GM18508 (cell line): ENCODE measurements around the gene ZBP1.
A peak's percentile ranks its signal among the peaks of the same experiment; 100 is the strongest.

ENCODE experiments used
- ATAC-seq: cut with Tn5 transposase; IDR thresholded peaks from one replicate; pipeline ENCODE4 v1.9.1; 2021; ENCODE audit warnings: moderate number of reproducible peaks; ENCODE audit not compliant: insufficient read depth, unreplicated experiment

Gene ZBP1

DNA sequence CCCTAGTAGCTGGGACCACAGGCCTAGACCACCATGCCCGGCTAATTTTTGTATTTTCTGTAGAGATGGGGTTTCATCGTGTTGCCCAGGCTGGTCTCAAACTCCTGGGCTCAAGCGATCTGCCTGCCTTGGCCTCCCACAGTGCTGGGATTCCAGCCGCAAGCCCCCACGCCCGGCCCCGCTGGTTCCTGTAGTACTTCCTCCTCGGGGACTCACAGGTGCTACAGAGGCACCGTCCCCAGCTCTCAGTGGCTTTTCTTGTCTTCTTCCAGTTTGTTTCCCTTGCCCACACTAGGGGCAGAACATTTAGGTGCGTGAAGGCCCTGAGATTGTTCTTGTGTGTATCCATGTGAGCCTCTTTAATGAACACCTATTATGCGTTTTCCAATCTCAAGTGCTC lies 773 bp upstream of the ZBP1 start:
- no peak for ATAC-seq

DNA sequence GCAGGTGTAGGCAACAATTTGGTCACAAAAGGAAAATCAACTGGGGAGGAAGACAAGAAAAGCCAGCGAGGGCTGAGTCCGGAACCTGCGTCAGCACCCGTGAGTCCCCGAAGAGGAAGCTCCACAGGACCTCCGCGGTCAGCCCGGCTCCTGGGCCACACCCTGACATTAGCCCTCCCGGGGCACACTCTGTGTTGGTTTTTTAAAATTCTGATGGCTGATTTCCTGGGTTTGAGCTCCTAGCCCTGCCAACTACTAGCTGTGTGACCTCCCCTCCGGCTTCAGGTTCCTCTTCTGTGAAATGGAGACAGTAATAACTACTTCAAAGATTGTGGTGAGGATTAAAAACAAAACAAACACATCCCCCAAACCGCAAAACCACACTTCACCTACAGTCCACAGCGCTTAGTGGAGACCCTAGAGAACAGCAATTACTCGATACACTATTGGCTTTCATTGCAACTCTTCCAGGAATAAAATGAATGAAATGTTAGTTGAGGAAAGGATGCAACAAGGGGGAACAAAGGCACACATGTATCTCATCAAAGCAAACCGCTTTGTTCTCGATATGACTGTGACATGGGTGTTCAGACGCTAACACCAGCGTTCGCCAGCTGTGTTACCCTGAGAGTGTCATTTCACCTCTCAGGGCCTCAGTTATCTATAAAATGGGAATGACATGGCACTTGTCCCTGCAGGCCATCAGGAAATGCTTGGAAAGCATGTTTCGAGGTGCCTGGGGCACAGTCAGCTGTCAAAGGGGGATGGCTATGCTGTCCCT lies 985 bp downstream of the ZBP1 start:
- ATAC-seq: peak; percentile 35

DNA sequence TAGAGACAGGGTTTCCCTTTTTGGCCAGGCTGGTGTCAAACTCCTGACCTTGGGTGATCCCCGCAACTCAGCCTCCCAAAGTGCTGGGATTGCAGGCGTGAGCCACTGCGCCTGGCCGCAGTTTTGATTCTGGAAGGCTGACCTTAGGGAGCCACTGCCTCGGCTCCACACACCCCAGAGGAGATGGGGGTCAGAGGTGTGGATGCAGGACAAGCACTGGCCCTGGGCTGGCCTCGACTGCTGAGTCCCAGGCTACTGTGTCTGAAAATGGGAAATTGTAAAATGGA lies 1.5 kb downstream of the ZBP1 start:
- no peak for ATAC-seq

DNA sequence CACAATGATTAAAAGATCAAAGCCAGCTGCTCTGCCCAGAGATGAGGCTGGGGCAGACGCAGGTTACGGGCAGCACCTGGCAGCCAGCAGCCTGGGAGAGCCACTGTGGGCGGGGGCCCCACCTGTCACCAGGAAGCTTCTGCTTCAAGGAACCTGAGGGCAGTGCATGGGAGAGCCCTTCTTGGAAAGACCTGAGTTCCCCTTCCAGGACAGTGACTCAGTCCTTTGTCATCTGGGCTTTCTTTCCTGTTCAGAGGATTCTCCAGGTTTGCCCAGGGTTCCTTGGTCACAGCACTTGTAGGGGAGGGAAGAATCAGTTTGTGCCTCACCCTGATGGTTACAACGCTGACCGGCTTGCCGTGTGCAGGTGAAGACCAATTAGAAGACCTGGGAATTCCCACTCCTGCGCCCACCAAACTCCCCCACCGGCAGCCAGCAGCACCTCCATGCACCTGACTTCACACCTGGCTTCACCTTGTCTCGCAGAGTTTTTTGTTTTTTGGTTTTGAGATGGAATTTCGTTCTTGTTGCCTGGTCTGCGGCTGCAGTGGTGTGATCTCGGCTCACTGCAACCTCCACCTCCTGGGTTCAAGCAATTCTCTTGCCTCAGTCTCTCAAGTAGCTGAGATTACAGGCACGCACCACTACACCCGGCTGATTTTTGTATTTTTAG lies 2.0 kb downstream of the ZBP1 start:
- no peak for ATAC-seq

DNA sequence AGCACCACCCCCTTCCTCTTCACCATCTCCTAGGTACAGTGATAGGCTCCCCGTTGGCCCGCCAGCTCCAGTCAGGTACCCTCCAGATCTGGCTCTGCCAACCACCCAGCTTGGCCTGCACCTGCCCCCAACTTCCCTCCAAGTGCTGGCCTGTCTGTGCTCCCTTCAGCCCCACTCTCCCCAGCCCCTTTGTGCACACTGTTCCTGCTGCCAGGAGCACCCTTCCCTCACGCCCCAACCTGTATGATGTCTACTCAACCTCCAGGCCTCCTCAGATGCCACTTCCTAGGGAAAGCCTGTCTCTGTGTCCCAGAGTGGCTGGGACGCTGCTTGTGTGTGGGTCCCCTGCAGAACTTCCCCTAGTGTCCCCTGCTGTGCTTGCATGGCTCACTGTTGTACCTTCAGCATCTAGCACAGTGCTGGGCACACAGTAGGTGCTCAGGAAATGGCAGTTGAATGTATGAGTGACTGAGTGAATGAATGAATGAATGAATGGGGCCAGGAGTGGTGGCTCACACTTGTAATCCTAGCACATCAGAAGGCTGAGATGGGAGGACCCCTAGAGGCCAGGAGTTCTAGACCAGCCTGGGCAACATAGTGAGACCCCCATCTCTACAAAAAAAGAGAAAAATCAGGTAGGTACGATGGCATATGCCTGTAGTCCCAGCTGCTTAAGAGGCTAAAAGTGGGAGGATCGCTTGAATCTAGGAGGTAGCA lies 3.0 kb downstream of the ZBP1 start:
- ATAC-seq: no peak

DNA sequence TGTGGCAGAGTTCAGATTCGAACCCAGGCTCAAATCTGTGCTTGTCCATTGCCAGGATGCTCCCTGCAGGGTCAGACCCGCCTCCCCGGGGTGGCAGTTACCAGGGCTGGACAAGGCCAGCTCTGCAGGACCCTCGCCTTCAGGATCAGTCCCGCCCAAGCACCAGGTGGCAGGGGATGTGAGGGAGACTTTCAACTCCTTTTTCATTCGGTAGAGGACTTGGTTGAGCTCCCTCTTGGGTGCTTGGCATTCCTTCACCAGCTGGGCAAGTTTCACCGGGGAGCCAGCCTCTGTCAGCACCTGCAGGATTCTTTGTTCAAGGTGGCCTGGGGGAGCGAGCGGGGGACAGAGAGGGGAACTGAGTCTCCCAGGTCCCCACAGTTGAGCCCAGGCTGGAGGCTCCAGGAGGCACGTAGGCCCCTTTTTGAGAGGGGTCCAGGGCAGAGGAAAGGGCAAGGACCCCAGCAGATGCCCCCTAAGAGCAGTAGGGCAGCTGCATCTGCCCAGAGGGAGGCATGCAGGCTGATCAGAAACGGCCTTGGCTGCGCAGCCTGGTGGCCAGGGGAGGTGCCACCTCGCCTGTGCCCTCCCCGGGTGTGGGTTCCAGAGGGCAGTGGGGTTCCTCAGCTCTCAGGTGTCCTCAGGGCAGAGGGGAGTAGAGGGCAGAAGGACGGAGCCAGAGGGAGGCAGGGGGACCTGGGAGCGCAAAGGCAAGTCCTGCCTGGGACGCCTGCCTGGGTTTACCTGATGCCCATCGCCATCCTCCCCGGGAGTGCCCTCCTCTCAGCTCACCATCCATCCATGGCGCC lies 3.9 kb downstream of the ZBP1 start:
- ATAC-seq: no peak

DNA sequence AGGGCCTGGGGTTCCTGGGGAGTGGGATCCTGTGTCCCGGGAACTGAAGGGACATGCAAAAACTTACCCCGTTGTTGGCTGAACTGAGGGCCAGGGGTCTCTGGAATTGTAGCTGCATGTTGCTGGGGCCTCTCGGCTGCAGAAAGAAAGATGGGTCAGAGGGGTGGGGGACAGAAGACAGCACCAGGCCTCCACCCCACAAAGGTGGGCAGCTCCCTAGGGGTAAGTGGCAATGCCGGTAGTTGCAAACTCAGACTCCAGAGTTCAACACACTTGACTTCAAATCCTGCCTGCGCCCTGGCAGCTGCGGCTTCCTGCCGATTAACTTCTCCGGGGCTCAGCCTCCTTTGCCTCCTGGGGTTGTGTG lies 4.8 kb downstream of the ZBP1 start:
- no peak for ATAC-seq

DNA sequence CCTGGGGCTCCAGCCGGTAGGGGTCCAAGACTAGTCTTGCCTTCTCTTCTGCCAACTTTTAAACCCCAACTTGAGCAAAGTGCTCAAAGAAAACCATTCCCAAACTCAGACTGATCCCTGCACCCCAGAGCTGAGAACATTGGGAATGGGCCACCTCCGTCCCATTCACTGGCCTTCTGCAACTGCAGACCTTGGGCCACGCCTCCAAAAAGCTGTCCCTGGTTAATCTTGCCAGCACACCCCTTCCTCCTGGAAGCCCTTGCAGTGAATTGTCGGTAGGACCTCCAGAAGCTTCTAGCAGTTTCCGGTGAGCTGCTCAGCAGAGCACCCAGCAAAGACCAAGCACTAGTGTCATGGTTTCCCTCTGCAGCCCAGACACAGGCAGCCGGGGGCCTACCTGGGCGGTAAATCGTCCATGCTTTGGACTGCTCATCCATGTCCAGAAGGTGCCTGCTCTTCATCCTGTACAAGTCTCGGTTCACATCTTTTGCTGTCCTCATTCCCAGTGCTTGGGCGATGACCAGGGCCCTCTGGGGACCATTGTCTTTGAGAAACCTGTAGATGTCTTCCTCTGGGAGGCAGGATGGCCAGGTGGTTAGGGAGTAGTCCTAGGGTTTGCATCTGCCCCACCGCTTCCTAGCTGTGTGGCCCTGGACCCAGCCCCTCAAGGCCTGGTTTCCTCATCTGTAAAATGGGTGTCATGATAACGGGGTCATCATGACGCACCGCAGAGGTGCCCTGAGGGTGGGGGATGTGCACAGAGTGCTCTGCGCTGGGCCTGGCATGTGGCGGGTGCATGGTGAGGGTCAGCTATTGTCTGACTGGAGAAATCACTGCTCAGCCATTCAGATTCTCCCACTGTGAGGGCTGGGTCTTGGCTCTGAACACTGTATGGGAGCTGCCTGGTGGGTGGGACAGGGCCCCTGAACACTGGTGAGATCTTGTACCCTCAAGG lies 5.5 kb downstream of the ZBP1 start:
- ATAC-seq: no peak

DNA sequence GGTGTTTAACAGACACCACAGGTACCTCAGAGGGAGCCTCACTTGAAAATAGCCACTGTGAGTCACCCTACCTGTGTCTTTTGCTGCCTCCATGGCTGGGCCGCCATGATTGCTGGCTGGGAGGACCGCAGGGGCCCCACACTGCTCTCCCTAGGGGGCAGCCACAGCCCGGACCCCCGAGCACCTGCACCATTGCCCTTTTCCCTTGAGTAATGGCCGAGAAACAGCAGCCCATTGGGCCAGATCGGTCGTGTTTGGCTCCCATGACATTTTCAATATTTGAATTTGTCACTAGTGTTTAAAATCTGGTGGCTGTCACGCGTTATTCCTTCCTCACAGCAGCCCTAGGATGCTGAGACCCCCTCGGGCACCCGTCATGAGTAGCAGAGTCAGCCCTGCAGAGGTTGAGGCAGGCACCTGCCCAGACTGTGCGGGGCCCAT lies 6.7 kb downstream of the ZBP1 start:
- ATAC-seq: no peak

DNA sequence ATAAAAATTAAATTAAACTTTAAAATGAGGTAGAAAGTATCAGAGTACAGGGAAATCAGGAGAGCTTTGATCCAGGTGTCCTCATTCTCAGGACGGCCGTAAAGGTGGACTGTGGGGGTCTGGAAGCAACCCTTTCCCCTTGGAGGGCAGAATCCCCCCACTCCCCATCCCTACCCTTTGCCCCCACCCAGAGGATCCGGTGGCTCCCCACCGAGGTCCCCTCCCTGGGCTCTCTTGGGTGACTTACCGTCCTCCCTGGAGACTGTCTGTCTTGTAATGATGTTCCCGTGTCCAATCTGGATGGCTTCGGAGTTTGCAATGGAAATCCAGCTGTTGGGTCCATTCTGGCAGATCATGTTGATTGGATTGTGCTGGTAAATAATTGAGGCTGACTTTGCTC lies 7.3 kb downstream of the ZBP1 start:
- ATAC-seq: no peak

DNA sequence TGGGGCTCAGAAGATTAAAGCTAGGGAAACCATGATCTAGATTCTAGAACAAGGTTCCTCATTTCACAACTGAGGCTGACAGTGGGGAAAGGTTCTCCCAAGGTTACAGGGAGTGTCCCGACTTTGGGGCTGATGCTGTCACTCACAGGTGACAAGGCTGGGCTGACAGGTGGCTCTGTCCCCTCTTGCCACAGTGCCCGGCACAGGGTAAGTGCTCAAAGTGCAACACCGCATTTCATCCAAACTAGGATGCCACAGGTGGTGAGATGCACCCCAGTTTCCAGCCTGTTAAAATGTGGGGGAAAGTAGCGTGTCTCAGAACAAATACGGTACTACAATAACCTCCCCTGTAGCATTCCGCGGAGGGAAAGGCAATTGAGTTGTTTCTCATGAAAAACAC lies 7.8 kb downstream of the ZBP1 start:
- no peak for ATAC-seq

DNA sequence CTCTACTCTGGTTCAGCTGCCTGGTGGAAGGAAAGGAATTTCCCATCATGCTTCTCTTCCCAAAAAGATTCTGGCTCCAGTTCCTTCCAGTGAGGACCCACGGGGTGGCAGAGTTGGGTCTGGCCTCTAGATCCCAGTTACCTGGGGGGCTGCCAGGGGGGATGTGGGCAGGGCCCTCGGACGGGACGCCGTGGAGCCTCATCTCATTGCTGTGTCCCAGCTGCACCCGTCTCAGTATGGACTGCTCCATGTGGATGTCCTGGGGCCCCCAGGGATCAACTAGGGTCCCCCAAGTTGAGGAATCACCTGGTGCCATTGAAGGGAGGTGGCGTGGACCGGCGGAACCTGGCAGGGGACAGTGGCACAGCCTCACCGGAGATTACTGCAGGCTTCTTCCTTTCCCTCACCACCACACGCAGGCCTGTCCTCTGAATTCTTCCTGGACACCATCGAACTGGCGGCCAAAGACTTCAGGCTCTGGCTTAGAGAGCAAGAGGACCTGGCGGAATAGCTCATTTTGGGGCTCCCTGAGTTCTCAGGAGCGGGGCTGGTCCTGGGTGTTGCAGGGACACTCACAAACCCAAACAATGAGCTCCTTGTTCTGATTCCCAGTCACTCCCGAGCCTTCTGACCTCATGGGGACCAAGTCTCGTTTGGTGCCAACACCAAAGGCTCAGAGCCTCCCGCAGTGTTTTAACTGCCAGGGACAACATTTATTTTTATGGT lies 8.5 kb downstream of the ZBP1 start:
- ATAC-seq: no peak

DNA sequence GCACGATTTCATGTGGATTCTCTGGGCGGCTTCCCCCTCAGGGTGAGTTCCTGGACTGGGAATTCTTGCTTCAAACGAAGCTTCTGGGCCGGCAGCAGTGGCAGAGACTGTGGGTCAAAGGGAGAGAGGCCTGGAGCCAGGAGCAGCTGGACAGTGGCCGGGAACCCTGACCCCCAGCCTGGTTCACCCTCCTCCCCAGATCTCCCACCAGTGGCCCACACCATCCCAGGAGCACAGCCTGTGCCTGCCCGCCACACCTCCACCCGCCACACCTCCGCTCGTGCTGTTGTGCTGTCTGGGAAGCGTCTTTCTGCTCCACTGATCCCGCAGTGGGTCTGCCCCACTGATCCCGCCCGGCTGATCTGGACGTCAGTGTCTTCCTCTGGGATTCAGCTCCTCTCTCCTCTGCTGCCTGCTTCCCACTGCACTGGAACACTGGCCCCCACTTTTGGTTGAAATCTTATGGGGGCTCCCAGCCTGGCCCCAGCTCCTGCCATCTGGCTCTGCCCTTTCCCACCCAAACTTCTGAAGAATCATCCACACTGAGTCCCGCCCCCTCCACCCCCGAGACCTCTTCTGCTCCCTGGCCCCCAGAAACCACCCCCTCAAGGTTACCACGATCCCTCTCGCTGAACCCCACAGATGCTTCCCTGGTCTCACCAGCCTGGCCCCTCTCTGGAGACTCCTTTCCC lies 9.8 kb downstream of the ZBP1 start:
- ATAC-seq: no peak

DNA sequence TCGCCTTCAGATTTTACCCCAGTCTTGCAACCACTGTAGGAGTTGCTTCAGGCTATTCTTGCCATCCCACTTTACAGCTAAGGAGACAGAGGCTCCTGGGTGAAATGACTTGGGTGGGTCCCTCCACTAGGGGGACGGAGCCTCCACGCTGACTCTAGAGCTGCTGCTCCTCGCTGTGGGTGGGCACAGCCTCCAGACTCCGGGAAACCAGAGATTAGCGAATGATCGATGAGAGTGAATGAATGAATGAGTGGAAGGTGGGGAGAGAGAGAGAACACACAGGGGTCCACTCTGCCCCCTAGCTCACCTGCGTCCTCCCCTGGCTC lies 10.4 kb downstream of the ZBP1 start:
- ATAC-seq: no peak

DNA sequence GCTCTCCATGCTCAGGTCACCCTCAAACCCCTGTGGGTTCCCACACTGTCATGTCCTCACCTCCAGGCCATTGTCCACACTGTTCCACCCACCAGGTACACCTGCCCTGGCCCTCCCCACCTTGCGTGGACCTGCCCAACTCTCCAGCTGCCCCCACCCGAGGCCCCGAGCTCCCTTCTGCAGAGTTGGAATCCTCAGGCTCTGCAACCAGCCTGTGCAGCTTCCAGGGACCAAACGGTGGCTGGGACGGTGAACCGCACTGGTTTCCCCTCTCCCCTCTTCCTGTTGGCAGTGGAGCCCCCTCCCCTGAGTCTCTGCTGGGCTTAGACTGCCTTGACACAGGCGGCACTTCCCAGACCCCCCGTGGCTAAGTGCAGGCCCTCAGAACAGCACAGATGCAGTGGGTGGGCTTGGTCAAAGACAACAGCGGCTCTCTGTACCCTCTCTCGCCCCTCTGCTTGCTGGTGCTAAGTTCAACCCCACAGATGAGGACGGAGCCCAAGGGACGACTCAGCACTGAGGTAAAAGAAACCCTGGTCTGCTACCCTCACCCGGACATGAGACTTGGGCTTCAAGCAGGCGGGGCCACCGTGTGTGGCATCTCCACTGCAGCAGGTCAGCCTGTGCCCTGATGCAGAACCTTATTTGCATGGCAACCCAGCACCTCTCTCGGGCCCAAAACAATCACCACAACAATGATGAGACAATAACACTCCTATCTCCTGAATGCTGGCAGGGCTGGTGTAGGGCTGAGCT lies 11.0 kb downstream of the ZBP1 start:
- ATAC-seq: no peak

DNA sequence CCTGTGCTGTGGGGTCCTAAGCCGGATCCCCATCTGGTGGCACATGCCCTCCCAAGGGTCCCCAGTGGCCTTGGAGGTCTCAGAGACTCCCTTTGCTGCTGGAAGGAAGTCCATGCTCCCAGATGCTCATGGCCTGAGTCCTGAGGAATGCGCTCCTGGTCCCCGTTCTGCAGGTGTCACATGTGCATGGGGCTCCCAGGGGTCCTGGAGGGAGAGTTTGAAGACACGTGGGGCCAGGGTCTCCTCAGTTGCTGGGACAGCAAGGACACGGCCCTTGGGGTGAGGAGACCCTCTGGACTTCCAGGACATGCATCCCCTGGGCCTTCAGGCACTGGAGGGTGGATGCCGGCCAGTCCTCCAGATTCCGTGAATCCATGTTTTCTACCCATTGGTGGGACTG lies 11.7 kb downstream of the ZBP1 start:
- ATAC-seq: no peak

DNA sequence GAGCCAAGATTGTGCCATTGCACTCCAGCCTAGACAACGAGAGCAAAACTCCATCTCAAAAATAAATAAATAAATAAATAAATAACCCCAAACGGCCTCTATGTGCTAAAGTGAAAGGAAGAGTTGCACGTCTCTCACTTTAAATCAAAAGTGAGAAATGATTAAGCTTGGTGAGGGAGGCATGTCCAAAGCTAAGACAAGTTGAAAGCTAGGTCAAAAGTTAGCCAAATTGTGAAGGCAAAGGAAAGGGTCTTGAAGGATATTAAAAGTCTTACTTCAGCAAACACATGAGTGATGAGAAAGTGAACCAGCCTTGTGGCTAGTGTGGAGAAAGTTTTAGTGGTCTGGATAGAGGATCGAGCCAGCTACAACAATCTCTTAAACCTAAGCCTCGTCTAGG lies 14.3 kb downstream of the ZBP1 start:
- ATAC-seq: no peak

DNA sequence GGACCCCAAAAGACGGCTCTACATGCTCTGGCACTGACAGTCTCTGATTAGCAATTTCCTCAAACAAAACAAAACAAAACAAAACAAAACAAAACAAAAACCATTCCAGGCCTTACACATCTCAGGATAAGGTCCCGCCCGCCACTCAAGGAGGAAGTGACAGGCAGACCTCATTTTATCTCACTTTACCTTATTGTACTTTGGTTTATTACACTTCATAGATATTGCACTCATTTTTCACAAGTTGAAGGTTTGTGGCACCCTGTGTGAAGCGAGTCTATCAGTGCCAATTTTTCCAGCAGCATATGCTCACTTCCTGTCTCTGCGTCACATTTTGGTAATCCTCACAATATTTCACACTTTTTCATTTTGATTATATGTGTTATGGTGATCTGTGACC lies 15.2 kb downstream of the ZBP1 start:
- no peak for ATAC-seq
